ENCODE measurements around the gene ACRBP. TPM values are rescaled to one million over a fixed set of nuclear protein-coding genes. Genes with fewer than 3 reads are reported as not detected.

Gene ACRBP
- total RNA-seq, 4 donors from 2014 or later: 8.9 to 11.4 (median 10.4) TPM

DNA sequence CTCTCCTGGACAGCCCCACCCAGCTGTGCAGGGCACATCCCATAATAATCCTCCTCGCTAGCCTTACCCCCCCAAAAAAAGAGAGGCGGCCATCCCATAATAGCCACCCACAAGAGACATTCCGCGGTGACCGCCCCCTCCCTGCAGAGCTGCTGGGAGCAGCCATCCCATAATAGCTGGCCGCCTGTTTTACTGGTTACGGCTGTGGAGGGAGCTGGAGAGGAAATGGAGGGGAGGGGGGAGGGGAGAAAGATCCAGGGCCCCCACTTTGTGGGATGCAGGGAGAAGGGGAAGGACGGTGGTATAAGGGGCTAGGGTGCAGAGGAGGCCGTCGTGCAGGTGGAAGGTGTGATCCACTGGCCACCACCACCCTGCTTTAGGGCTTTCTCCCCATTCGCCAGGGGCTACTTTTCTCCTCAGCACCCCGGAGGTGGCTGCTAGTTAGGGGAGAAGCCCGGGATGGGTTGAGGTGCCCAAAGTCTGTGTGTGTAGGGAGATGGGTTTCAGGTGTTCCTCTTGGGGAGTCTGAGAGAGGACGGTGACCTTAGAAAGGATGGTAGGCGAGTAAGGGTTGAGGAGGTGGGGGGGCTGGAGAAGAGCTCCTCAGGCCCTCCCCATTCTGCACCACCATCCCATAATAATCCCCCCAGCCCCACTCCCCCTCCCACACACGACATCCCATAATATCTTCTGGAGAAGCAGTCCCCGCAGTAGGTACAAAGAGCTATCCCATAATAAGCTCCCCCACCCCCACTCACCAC lies 34.0 kb downstream of the ACRBP start:
- peak; percentile 83 to 85 for DNase-seq
- peak overlapping the region; percentile 90 to 98 (median 97) for H3K27ac ChIP-seq
- intact Hi-C loops (cut with DNase I): no loop called here
- peaks cover 23 to 34% of the 10 kb centered on the region in 2 donors for H3K4me1 ChIP-seq
- no peak overlapping the region for H3K4me3 ChIP-seq (replicated peaks in 1 of 3)
- WGBS, 2 donors: 1 to 2% methylated on average over 17 of the region's 17 CpGs
- no peaks in the 10 kb centered on the region for H3K27me3 ChIP-seq
- no peak for TF ChIP-seq CTCF (IDR thresholded peaks at IDR 0.05)
- TF ChIP-seq POLR2A (IDR thresholded peaks at IDR 0.05): no peak
- H3K36me3 ChIP-seq: no peaks in the 10 kb centered on the region
- H3K9me3 ChIP-seq: no peaks in the 10 kb centered on the region

DNA sequence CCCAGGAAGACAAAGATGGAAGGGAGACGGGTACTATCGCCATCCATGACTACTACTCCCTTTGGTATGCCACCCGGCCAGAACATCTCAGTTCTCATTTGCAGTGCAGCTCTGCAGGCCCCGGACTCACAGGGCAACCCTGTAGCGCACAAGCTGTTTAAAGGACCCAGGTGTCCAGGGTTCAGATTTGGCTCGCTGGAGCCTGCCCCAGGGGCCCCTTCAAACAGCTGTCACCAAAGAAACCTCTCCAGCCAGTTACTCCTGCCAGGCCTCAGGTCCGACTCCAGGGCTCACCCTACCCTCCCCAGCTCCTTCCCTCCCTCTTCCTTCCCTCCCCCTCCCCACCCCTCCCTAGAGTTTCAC lies 34.6 kb downstream of the ACRBP start:
- Histone ChIP-seq H3K9me3 (no peaks in the 10 kb centered on the region), H3K36me3 (no peaks in the 10 kb centered on the region), H3K4me1 (peaks cover 23 to 34% of the 10 kb centered on the region in 2 donors), H3K4me3 (replicated peaks in 1 of 3) (no peak overlapping the region), H3K27me3 (no peaks in the 10 kb centered on the region), H3K27ac (peak overlapping the region; percentile 90 to 98 (median 97))
- DNase-seq: no peak
- whole genome bisulfite sequencing, 2 donors: 24 to 43% methylated on average over 7 of the region's 7 CpGs
- no peak for TF ChIP-seq POLR2A (IDR thresholded peaks at IDR 0.05)
- TF ChIP-seq CTCF (IDR thresholded peaks at IDR 0.05): no peak
- intact Hi-C loops (cut with DNase I): no loop called here

- 63 to 80% methylated on average over 6 of the region's 6 CpGs for WGBS, 2 donors
- intact Hi-C loops (cut with DNase I): no loop called here
- TF ChIP-seq CTCF (IDR thresholded peaks at IDR 0.05) (no peak), POLR2A (IDR thresholded peaks at IDR 0.05) (no peak)
Measured at GRCh38 chr12:6612247-6612646, 35.0 kb downstream of the ACRBP start.

GRCh38 chr12:6608592-6609281 lies 38.5 kb downstream of the ACRBP start:
- DNase-seq: peak in 1 of 2 donors; percentile 25
- Histone ChIP-seq H3K36me3 (no peaks in the 10 kb centered on the region), H3K27ac (peak overlapping the region in 1 of 3 donors; percentile 99), H3K9me3 (no peaks in the 10 kb centered on the region), H3K4me3 (replicated peaks in 1 of 3) (no peak overlapping the region), H3K27me3 (no peaks in the 10 kb centered on the region), H3K4me1 (peaks cover 40 to 50% of the 10 kb centered on the region in 2 donors)
- WGBS, 2 donors: 55 to 58% methylated on average over 8 of the region's 8 CpGs
- TF ChIP-seq CTCF (IDR thresholded peaks at IDR 0.05): no peak
- TF ChIP-seq POLR2A (IDR thresholded peaks at IDR 0.05): no peak
- intact Hi-C loops (cut with DNase I): no loop called here

More at GRCh38 chr12:6612247-6612646, 35.0 kb downstream of the ACRBP start:
- Histone ChIP-seq H3K27me3 (no peaks in the 10 kb centered on the region), H3K4me1 (peaks cover 23 to 34% of the 10 kb centered on the region in 2 donors), H3K4me3 (replicated peaks in 1 of 3) (no peak overlapping the region), H3K9me3 (no peaks in the 10 kb centered on the region), H3K27ac (peak overlapping the region; percentile 90 to 98 (median 97)), H3K36me3 (no peaks in the 10 kb centered on the region)
- peak in 1 of 2 donors; percentile 28 for DNase-seq

Data from thyroid gland (tissue), 4 donors.